ENCODE measurements around the gene DNAJB7. TPM values are rescaled to one million over a fixed set of nuclear protein-coding genes. Genes with fewer than 3 reads are reported as not detected.

DNAJB7 gene
- total and polyA plus RNA-seq, 2 of the 13 experiments (the other 11 are each of a cell fraction or from before 2014, with no cell fraction given) = not detected

GRCh38 chr22:40856513-40857308 lies 5.2 kb downstream of the DNAJB7 start, which contains the start of the genes ST13 and XPNPEP3 (continued):
- peak; percentile 24 for TF ChIP-seq AHDC1 (CRISPR knock-in tag; IDR thresholded peaks at IDR 0.05; ENCODE audit: borderline replicate concordance)
- peak; percentile 85; the same call in 1 of the 2 replicates for TF ChIP-seq WIZ (CRISPR knock-in tag; IDR thresholded peaks at IDR 0.05)
- TF ChIP-seq HNRNPLL (IDR thresholded peaks at IDR 0.05; ENCODE audit: low read depth, low read length, poor library complexity, severe bottlenecking) = peak; percentile 96
- TF ChIP-seq IRF1 (CRISPR knock-in tag; IDR thresholded peaks at IDR 0.05; ENCODE audit: low read depth) = 0 out of 2 replicates have a peak, but pooled peaks have one; percentile 44
- no peak for TF ChIP-seq PRDM4 (CRISPR knock-in tag; IDR thresholded peaks at IDR 0.05; ENCODE audit: borderline replicate concordance)
- TF ChIP-seq CBX5 (CRISPR knock-in tag; IDR thresholded peaks at IDR 0.05; ENCODE audit: borderline replicate concordance) = peak; percentile 10; the same call in 1 of the 2 replicates
- no peak for TF ChIP-seq NCOA5 (CRISPR knock-in tag; IDR thresholded peaks at IDR 0.05)
- TF ChIP-seq HDAC2 (CRISPR knock-in tag; IDR thresholded peaks at IDR 0.05) = peak; percentile 64
- peak; percentile 97 for TF ChIP-seq HOXA3 (CRISPR knock-in tag; IDR thresholded peaks at IDR 0.05)
- 0 out of 2 replicates have a peak, but pooled peaks have one; percentile 76 for TF ChIP-seq ZBTB8A (CRISPR knock-in tag; IDR thresholded peaks at IDR 0.05; ENCODE audit: borderline replicate concordance, low read depth)
- TF ChIP-seq ZNF20 (CRISPR knock-in tag; IDR thresholded peaks at IDR 0.05) = no peak
- peak; percentile 64; the same call in 1 of the 2 replicates for TF ChIP-seq MXD4 (CRISPR knock-in tag; IDR thresholded peaks at IDR 0.05)
- TF ChIP-seq HOXA9 (CRISPR knock-in tag; IDR thresholded peaks at IDR 0.05; ENCODE audit: borderline replicate concordance) = no peak
- peak; percentile 82 for TF ChIP-seq IKZF5 (CRISPR knock-in tag; IDR thresholded peaks at IDR 0.05)
- TF ChIP-seq THAP7 (CRISPR knock-in tag; IDR thresholded peaks at IDR 0.05) = peak; percentile 29
- no peak for TF ChIP-seq JUND (CRISPR knock-in tag; IDR thresholded peaks at IDR 0.05)
- TF ChIP-seq ATF3 (CRISPR knock-in tag; IDR thresholded peaks at IDR 0.05) = peak; percentile 43; the same call in 1 of the 2 replicates

Data from HepG2 (cell line).